ENCODE data around the gene PRKN.

GRCh38 chr6:161389756-161390155 lies 1337.8 kb downstream of the PRKN start:
- TF ChIP-seq POLR2A (IDR thresholded peaks at IDR 0.05; ENCODE audit: extremely low read depth, insufficient read length) (no peak), CTCF (IDR thresholded peaks at IDR 0.05; ENCODE audit: low read depth, low read length) (no peak), MAX (IDR thresholded peaks at IDR 0.05; ENCODE audit: low read depth, low read length) (no peak), MYC (IDR thresholded peaks at IDR 0.05; ENCODE audit: low read depth, low read length) (no peak)
